PC-3 (cell line): ENCODE results near the gene CEACAM6.

Experiments
- EZH2phosphoT487 ChIP-seq: fragments of 300-600 bp; sonication (generic); IDR thresholded peaks from 2 replicates; pipeline ENCODE4 v1.6.1; 2018; ENCODE audit warnings: mild to moderate bottlenecking, antibody characterized with exemption, low read length, borderline replicate concordance
- TF ChIP-seq, protein P1 (sequence below): fragments of 300-600 bp; sonication (generic); conservative IDR thresholded peaks from 2 replicates; pipeline ENCODE4 v1.5.1; 2017; ENCODE audit warnings: antibody characterized with exemption, low read depth, mild to moderate bottlenecking, low read length

DNA sequence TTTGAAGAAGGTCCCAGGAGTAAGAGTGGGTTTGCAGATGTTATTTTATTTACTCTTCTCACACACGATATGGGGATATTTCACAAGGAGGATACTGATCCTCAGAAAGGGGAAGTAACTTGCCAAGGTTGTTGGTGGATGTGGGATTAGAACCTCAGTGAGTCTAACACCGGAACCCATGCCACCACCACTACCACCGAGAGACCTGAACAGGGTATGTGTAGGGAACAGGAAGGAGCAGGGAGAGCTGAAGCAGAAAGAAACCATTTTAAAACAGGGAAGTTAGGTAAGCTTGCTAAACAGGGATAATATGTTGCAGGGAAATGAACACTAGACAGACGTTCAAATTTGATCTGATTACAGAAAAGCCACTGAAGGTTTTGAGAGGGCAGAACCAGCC is 29.4 kb downstream of the CEACAM6 start:
- TF ChIP-seq, protein P1, sequence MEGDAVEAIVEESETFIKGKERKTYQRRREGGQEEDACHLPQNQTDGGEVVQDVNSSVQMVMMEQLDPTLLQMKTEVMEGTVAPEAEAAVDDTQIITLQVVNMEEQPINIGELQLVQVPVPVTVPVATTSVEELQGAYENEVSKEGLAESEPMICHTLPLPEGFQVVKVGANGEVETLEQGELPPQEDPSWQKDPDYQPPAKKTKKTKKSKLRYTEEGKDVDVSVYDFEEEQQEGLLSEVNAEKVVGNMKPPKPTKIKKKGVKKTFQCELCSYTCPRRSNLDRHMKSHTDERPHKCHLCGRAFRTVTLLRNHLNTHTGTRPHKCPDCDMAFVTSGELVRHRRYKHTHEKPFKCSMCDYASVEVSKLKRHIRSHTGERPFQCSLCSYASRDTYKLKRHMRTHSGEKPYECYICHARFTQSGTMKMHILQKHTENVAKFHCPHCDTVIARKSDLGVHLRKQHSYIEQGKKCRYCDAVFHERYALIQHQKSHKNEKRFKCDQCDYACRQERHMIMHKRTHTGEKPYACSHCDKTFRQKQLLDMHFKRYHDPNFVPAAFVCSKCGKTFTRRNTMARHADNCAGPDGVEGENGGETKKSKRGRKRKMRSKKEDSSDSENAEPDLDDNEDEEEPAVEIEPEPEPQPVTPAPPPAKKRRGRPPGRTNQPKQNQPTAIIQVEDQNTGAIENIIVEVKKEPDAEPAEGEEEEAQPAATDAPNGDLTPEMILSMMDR, result no peak
- no peak for TF ChIP-seq EZH2phosphoT487
